Left kidney (tissue), 2 donors: ENCODE data around the gene FRG1. TPM values are rescaled to one million over a fixed set of nuclear protein-coding genes. Genes with fewer than 3 reads are reported as not detected.
"Not testable (repeated sequence)": the region's sequence is repeated elsewhere in the genome, so short reads cannot be mapped to it uniquely, and the experiment has no call there.

Experiments used
- DNase-seq: peaks from one replicate; pipeline ENCODE4 v3.0.0-alpha.2; 2013
- polyA plus RNA-seq: library from polyadenylated mRNA; unstranded; fragments of 120-200 nt; gene quantifications from one replicate; pipeline ENCODE4 v1.2.1, GENCODE V29; 2013; ENCODE audit not compliant: insufficient read length

FRG1 gene
- polyA plus RNA-seq, 1 donor, result 66.7 TPM

GRCh38 chr4:189983916-189984526 lies 43.3 kb downstream of the FRG1 start:
- DNase-seq, result not testable (repeated sequence)

GRCh38 chr4:189984661-189985060 lies 44.0 kb downstream of the FRG1 start:
- DNase-seq, result not testable (repeated sequence)

GRCh38 chr4:189985651-189986243 lies 45.1 kb downstream of the FRG1 start:
- not testable (repeated sequence) for DNase-seq

- DNase-seq, result no peak
These were observed 48.3 kb downstream of the FRG1 start for GRCh38 chr4:189988877-189989431.

- not testable (repeated sequence) for DNase-seq
These were observed 49.3 kb downstream of the FRG1 start for GRCh38 chr4:189989941-189990340.

Other genes with a start within 250 kb of the FRG1 start
- gene FRG2, start 86.4 kb downstream of the FRG1 start, polyA plus RNA-seq, result not detected
- gene DBET, start 123.6 kb downstream of the FRG1 start, polyA plus RNA-seq, result not detected
- gene DUX4, start 232.9 kb downstream of the FRG1 start, polyA plus RNA-seq, result not detected